ENCODE data around the gene KIF7.
"Not testable (repeated sequence)": the region's sequence is repeated elsewhere in the genome, so short reads cannot be mapped to it uniquely, and the experiment has no call there.

DNA sequence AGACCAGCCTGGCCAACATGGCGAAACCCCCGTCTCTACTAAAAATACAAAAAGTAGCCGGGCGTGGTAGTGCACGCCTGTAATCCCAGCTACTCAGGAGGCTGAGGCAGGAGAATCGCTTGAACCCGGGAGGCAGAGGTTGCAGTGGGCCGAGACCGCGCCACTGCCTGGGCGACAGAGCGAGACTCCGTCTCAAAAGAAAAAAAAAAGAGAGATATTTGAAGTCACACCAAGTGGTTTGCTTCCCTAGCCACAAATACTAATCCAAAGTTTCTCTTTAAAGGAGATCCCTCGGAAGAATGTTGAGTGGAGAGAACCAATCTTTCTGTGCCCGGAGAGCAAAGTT lies 34.6 kb upstream of the KIF7 start:
- TF ChIP-seq, protein P1, sequence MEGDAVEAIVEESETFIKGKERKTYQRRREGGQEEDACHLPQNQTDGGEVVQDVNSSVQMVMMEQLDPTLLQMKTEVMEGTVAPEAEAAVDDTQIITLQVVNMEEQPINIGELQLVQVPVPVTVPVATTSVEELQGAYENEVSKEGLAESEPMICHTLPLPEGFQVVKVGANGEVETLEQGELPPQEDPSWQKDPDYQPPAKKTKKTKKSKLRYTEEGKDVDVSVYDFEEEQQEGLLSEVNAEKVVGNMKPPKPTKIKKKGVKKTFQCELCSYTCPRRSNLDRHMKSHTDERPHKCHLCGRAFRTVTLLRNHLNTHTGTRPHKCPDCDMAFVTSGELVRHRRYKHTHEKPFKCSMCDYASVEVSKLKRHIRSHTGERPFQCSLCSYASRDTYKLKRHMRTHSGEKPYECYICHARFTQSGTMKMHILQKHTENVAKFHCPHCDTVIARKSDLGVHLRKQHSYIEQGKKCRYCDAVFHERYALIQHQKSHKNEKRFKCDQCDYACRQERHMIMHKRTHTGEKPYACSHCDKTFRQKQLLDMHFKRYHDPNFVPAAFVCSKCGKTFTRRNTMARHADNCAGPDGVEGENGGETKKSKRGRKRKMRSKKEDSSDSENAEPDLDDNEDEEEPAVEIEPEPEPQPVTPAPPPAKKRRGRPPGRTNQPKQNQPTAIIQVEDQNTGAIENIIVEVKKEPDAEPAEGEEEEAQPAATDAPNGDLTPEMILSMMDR (IDR thresholded peaks at IDR 0.05; ENCODE audit: low read depth, low read length) = not testable (repeated sequence)
- not testable (repeated sequence) for TF ChIP-seq EZH2phosphoT487 (IDR thresholded peaks at IDR 0.05; ENCODE audit: low read depth)
